Neuronal stem cell (in vitro differentiated cells): ENCODE measurements around the gene MXI1.

ENCODE experiments used
- DNase-seq: peaks from one replicate; pipeline ENCODE4 v3.0.0-alpha.2; 2013; ENCODE audit warnings: low spot score
- H2AFZ ChIP-seq: one replicate; pipeline ENCODE4 v1.6.1; 2013; ENCODE audit warnings: mild to moderate bottlenecking, low read length, inconsistent platforms
- H2AK5ac ChIP-seq: 2 replicates; pipeline ENCODE4 v1.6.1; 2013; ENCODE audit warnings: low read depth, mild to moderate bottlenecking, inconsistent platforms, low read length, moderate library complexity, mixed read lengths
- H2BK120ac ChIP-seq: 2 replicates; pipeline ENCODE4 v1.6.1; 2013; ENCODE audit warnings: low read depth, mild to moderate bottlenecking, inconsistent platforms, low read length, moderate library complexity, mixed read lengths
- H2BK12ac ChIP-seq: one replicate; pipeline ENCODE4 v1.6.1; 2013; ENCODE audit warnings: low read length, inconsistent platforms
- H2BK15ac ChIP-seq: 2 replicates; pipeline ENCODE4 v1.6.1; 2013; ENCODE audit warnings: mild to moderate bottlenecking, low read length, inconsistent platforms, mixed read lengths
- H2BK5ac ChIP-seq: one replicate; pipeline ENCODE4 v1.6.1; 2013; ENCODE audit warnings: inconsistent platforms, mild to moderate bottlenecking, low read length, moderate library complexity
- H3K14ac ChIP-seq: one replicate; pipeline ENCODE4 v1.6.1; 2013; ENCODE audit warnings: low read length, inconsistent platforms
- H3K18ac ChIP-seq: 2 replicates; pipeline ENCODE4 v1.6.1; 2013; ENCODE audit warnings: low read length, inconsistent platforms
- H3K23ac ChIP-seq: 2 replicates; pipeline ENCODE4 v1.6.1; 2013; ENCODE audit warnings: low read depth, mild to moderate bottlenecking, mixed read lengths, low read length, inconsistent platforms; ENCODE audit not compliant: poor library complexity
- H3K27ac ChIP-seq: replicated peaks from 3 replicates; pipeline ENCODE4 v1.5.1; 2013; ENCODE audit warnings: low read length, inconsistent platforms
- H3K27me3 ChIP-seq, 3 experiments: 2 replicates each; pipeline ENCODE4 v1.6.1; 2013; ENCODE audit warnings: low read length in 3 of 3, mild to moderate bottlenecking in 2 of 3, inconsistent platforms in 1 of 3, low read depth in 1 of 3, mixed read lengths in 1 of 3, moderate library complexity in 1 of 3; ENCODE audit not compliant: control insufficient read depth in 3 of 3, insufficient read depth in 3 of 3
- H3K36me3 ChIP-seq, 2 donors: replicated peaks in 1 of 2; 2 replicates each; pipeline ENCODE4 v1.6.1; 2013; ENCODE audit warnings: low read length in 2 of 2; ENCODE audit not compliant: control insufficient read depth in 2 of 2, insufficient read depth in 2 of 2
- H3K4ac ChIP-seq: 2 replicates; pipeline ENCODE4 v1.6.1; 2013; ENCODE audit warnings: inconsistent platforms, mild to moderate bottlenecking, low read length, moderate library complexity
- H3K4me1 ChIP-seq, 2 donors: 1 replicate in 1 of 2; 2 replicates in 1 of 2; pipeline ENCODE4 v1.6.1; 2013; ENCODE audit warnings: low read length in 2 of 2, low read depth in 1 of 2; ENCODE audit not compliant: control insufficient read depth in 2 of 2, insufficient read depth in 1 of 2
- H3K4me2 ChIP-seq: one replicate; pipeline ENCODE4 v1.6.1; 2013; ENCODE audit warnings: mild to moderate bottlenecking, low read length, inconsistent platforms; ENCODE audit not compliant: insufficient read depth, poor library complexity, severe bottlenecking
- H3K4me3 ChIP-seq, 2 donors: 2 replicates each; pipeline ENCODE4 v1.5.1; 2013; ENCODE audit warnings: low read length in 2 of 2, mild to moderate bottlenecking in 2 of 2, inconsistent platforms in 1 of 2, moderate library complexity in 1 of 2
- H3K79me1 ChIP-seq: one replicate; pipeline ENCODE4 v1.6.1; 2013; ENCODE audit warnings: low read depth, mild to moderate bottlenecking, inconsistent platforms, low read length, moderate library complexity
- H3K9ac ChIP-seq: one replicate; pipeline ENCODE4 v1.6.1; 2013; ENCODE audit warnings: mild to moderate bottlenecking, low read depth, low read length, inconsistent platforms; ENCODE audit not compliant: poor library complexity
- H3K9me3 ChIP-seq, 2 donors: replicated peaks in 1 of 2; 2 replicates each; pipeline versions ENCODE3 to v1.6.1; 2013; ENCODE audit warnings: low read length in 2 of 2, mild to moderate bottlenecking in 2 of 2, inconsistent platforms in 1 of 2, low read depth in 1 of 2, mixed read lengths in 1 of 2, moderate library complexity in 1 of 2; ENCODE audit not compliant: control insufficient read depth in 2 of 2, insufficient read depth in 1 of 2
- H4K8ac ChIP-seq: one replicate; pipeline ENCODE4 v1.6.1; 2013; ENCODE audit warnings: low read depth, mild to moderate bottlenecking, inconsistent platforms, low read length, moderate library complexity
- H4K91ac ChIP-seq: one replicate; pipeline ENCODE4 v1.6.1; 2013; ENCODE audit warnings: low read length, low read depth, mild to moderate bottlenecking, inconsistent platforms; ENCODE audit not compliant: poor library complexity
- WGBS, 2 donors: extraction: QIAGEN DNeasy Blood & Tissue Kit; methylation state at CpG; one replicate each; pipeline ENCODE4 v1.1.7; 2013; ENCODE audit warnings: missing lambda C conversion rate in 2 of 2, mixed read lengths in 1 of 2; ENCODE audit not compliant: insufficient read length in 2 of 2, insufficient replicate concordance in 1 of 2; ENCODE audit errors: extremely low coverage in 2 of 2; 5-methylcytosine and 5-hydroxymethylcytosine counted together

Gene MXI1

DNA sequence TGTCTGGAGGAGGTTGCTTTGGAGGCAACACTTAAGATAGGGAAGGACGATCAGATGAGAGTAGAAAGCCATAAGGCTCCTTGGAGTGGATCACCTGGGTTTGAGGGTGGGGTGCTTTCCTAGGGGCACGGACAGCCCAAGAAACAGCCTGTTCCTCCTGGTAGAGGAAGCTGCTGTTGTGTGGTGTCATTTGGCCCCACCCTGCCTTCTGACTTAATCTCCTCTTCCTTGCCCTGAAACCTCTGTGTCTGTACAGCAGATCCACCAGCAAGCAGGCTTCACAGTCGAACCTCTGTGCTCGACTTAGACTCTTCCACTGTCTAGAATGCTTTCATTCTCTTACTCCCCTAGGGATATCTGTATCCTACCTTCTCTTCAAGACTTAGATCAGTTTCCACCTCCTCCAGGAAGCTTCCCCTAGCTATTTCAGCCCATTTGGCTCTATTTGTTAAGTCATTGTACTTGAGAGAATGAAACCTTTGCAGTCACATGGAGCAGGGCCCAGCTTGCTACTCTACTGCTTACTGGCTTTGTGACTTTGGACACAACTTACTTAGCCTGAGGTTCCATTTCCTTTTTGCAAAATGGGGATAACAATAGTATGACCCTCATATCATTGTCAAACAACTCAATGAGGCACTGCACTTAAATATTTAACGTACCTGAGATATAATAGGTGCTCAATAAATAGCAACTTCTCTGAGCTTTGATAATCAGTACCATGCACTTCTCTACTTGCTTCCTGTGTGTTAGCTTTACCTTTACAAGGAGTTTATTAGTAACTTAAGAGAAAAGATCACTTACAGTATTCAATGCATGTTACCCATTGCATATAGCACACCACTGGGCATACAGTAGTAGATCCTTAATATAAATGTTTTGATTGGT is 5.0 kb downstream of the MXI1 start:
- DNase-seq: no peak
- Histone ChIP-seq H3K79me1 (peaks cover 2% of the 10 kb centered on the region), H3K4me3 (no peak overlapping the region), H3K27ac (no peak overlapping the region), H3K18ac (no peak overlapping the region), H4K91ac (no peak overlapping the region), H3K27me3 (peaks cover 0 to 15% (median 0%) of the 10 kb centered on the region in 3 experiments), H2BK15ac (no peak overlapping the region), H3K4me2 (no peak overlapping the region), H2BK12ac (no peak overlapping the region), H3K36me3 (no peaks in the 10 kb centered on the region), H2BK120ac (no peak overlapping the region), H3K9me3 (no peaks in the 10 kb centered on the region), H2BK5ac (no peak overlapping the region), H2AK5ac (no peak overlapping the region), H3K23ac (no peak overlapping the region), H3K4ac (no peak overlapping the region), H3K14ac (no peak overlapping the region), H3K9ac (no peak overlapping the region), H2AFZ (no peak overlapping the region), H3K4me1 (peaks cover 3 to 16% of the 10 kb centered on the region in 2 donors), H4K8ac (no peak overlapping the region)
- WGBS, 2 donors: no CpG with 5 or more reads among the region's 5 CpGs

DNA sequence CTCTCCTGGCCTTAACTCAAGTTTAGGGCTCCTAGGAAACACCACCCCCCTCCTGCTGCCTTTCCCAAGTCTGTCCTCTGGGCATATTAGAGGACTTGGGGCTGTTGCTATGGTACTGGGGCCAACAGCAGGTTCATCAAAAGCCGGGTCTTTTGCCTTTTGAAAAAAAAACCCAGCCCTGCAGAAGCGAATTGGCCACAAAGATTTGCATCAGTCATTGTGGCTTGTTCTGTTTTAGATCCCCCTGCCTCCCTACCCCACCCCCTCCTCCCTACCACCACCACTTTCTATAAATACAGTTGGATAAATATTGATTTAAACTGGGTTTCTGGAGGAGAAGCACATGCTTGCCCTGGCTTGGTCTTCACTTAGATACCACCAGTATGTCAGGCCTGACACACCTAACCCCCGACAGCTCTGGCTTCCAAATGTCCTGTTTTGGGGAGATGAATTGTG is 7.0 kb downstream of the MXI1 start:
- H4K91ac ChIP-seq: no peak overlapping the region
- no peaks in the 10 kb centered on the region for H3K9me3 ChIP-seq
- H3K4ac ChIP-seq: no peak overlapping the region
- peaks cover 3 to 16% of the 10 kb centered on the region in 2 donors for H3K4me1 ChIP-seq
- H4K8ac ChIP-seq: no peak overlapping the region
- no peak overlapping the region for H2BK15ac ChIP-seq
- H2AFZ ChIP-seq: no peak overlapping the region
- H3K27ac ChIP-seq: no peak overlapping the region
- H3K18ac ChIP-seq: no peak overlapping the region
- H3K9ac ChIP-seq: no peak overlapping the region
- H3K79me1 ChIP-seq: peaks cover 2% of the 10 kb centered on the region
- WGBS, 2 donors: no CpG with 5 or more reads among the region's 3 CpGs
- DNase-seq: no peak
- no peak overlapping the region for H3K23ac ChIP-seq
- H3K36me3 ChIP-seq: no peaks in the 10 kb centered on the region
- no peak overlapping the region for H3K14ac ChIP-seq
- H3K27me3 ChIP-seq: peaks cover 0 to 15% (median 0%) of the 10 kb centered on the region in 3 experiments
- H2BK12ac ChIP-seq: no peak overlapping the region
- no peak overlapping the region for H3K4me2 ChIP-seq
- no peak overlapping the region for H2BK120ac ChIP-seq
- no peak overlapping the region for H2AK5ac ChIP-seq
- H3K4me3 ChIP-seq: no peak overlapping the region
- no peak overlapping the region for H2BK5ac ChIP-seq

DNA sequence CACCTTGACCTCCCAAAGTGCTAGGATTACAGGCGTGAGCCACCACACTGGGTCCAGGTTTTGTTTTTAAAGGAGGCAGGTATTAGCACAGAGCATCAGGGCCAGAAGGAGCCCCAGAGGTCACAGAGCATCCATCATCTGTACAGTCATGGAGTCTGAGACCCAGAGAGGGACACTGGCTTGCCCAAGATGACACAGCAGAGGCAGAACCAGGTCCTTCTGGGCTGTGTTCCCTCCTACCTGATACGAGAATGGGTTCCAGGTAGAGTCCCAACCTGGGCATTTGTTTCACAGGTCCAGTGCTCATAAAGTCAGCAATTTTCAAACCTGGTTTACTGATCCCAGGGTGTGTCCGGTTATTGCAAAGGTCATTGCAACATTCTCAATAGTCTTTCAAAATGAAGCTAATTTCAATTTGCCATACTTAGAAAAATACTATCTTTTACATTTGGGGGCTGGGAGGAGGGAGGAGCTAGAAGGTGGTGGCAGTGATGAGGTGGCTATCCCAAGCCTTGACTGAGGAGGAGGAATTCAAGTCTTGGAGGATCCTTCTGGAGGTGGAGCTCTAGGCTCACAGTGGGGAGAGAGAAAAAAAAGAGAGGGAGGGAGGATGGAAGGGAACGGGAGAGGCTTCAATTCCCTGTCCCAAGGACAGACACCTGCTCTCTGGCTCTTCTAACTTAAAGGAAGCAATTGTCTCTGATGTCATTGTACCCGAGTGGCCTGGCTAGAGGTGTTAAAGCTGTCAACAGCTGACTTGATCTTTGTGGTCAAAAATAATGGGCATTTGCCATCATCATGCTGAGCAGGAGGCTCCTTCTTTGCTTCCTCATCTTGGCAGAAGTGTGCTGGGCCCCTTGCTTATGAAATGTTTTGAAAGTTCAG is 8.1 kb downstream of the MXI1 start:
- no peak overlapping the region for H2BK5ac ChIP-seq
- H3K14ac ChIP-seq: no peak overlapping the region
- no peak overlapping the region for H3K9ac ChIP-seq
- H3K4ac ChIP-seq: no peak overlapping the region
- DNase-seq: no peak
- H3K18ac ChIP-seq: no peak overlapping the region
- peaks cover 2% of the 10 kb centered on the region for H3K79me1 ChIP-seq
- H3K36me3 ChIP-seq: no peaks in the 10 kb centered on the region
- H3K9me3 ChIP-seq: no peaks in the 10 kb centered on the region
- no peak overlapping the region for H4K91ac ChIP-seq
- H3K4me3 ChIP-seq: no peak overlapping the region
- H2BK120ac ChIP-seq: no peak overlapping the region
- H3K4me2 ChIP-seq: no peak overlapping the region
- H3K4me1 ChIP-seq: peaks cover 3 to 22% of the 10 kb centered on the region in 2 donors
- no peak overlapping the region for H4K8ac ChIP-seq
- H3K27me3 ChIP-seq: peaks cover 0 to 9% (median 0%) of the 10 kb centered on the region in 3 experiments
- no peak overlapping the region for H3K23ac ChIP-seq
- H2BK12ac ChIP-seq: no peak overlapping the region
- no CpG with 5 or more reads among the region's 5 CpGs for WGBS, 2 donors
- H3K27ac ChIP-seq: no peak overlapping the region
- no peak overlapping the region for H2AK5ac ChIP-seq
- H2AFZ ChIP-seq: no peak overlapping the region
- H2BK15ac ChIP-seq: no peak overlapping the region

DNA sequence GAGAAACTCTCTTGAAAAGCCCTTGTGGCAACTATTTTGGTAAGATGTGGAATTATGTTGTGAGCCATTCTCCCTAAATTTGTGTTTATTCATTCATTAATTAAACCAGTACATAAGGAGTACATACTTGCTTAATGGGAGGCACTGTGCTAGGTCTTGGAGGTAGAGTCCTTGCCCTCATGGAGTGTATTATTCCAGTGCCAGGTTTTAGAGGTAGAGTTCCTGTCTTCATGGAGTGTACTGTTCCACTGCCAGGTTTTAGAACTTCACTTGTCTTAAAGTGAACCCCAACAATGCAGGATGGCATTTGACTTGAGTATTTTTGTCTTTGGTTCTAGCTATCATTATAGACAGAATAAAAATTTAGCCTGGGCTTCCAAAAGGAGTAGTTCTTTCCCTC is 8.8 kb downstream of the MXI1 start:
- Histone ChIP-seq H2BK5ac (no peak overlapping the region), H3K36me3 (no peaks in the 10 kb centered on the region), H3K18ac (no peak overlapping the region), H2AFZ (no peak overlapping the region), H2BK15ac (no peak overlapping the region), H3K14ac (no peak overlapping the region), H3K9me3 (no peaks in the 10 kb centered on the region), H3K4me1 (peaks cover 3 to 26% of the 10 kb centered on the region in 2 donors), H3K4me2 (no peak overlapping the region), H3K4me3 (no peak overlapping the region), H3K9ac (no peak overlapping the region), H2BK12ac (no peak overlapping the region), H2BK120ac (no peak overlapping the region), H3K4ac (no peak overlapping the region), H3K79me1 (peaks cover 2% of the 10 kb centered on the region), H3K27ac (no peak overlapping the region), H3K27me3 (peaks cover 0 to 8% (median 0%) of the 10 kb centered on the region in 3 experiments), H2AK5ac (no peak overlapping the region), H4K91ac (no peak overlapping the region), H3K23ac (no peak overlapping the region), H4K8ac (no peak overlapping the region)
- DNase-seq: no peak
